Hindlimb muscle (tissue), 1 donor: Measurements from ENCODE around the gene INPP5F. TPM values are rescaled to one million over a fixed set of nuclear protein-coding genes. Genes with fewer than 3 reads are reported as not detected.
"Not testable (repeated sequence)": the region's sequence is repeated elsewhere in the genome, so short reads cannot be mapped to it uniquely, and the experiment has no call there.

Source experiments
- DNase-seq: peaks from one replicate; pipeline ENCODE4 v3.0.0-alpha.2; 2013
- polyA plus RNA-seq: library from polyadenylated mRNA; unstranded; fragments of 120-200 nt; gene quantifications from one replicate; pipeline ENCODE4 v1.2.1, GENCODE V29; 2013; ENCODE audit not compliant: insufficient read length

Gene INPP5F
- polyA plus RNA-seq, 1 donor = 15.0 TPM

- DNase-seq = no peak
Measured at GRCh38 chr10:119824299-119824698, 98.4 kb downstream of the INPP5F start.

- DNase-seq = no peak
Measured at GRCh38 chr10:119826771-119827170, 100.9 kb downstream of the INPP5F start.

- no peak for DNase-seq
Measured at GRCh38 chr10:119827430-119827829, 101.6 kb downstream of the INPP5F start.

GRCh38 chr10:119829429-119829828 is 103.6 kb downstream of the INPP5F start:
- DNase-seq = no peak

- DNase-seq = no peak
Measured at GRCh38 chr10:119830851-119831250, 105.0 kb downstream of the INPP5F start.

GRCh38 chr10:119831656-119832055 is 105.8 kb downstream of the INPP5F start:
- DNase-seq = no peak

GRCh38 chr10:119832951-119833350 is 107.1 kb downstream of the INPP5F start:
- DNase-seq = no peak

- DNase-seq = no peak
Measured at GRCh38 chr10:119834188-119834587, 108.3 kb downstream of the INPP5F start.

GRCh38 chr10:119845656-119846055 is 119.8 kb downstream of the INPP5F start:
- no peak for DNase-seq

- DNase-seq = no peak
Measured at GRCh38 chr10:119849031-119849789, 123.4 kb downstream of the INPP5F start.

- DNase-seq = no peak
Measured at GRCh38 chr10:119849944-119850343, 124.1 kb downstream of the INPP5F start.

GRCh38 chr10:119852277-119852676 is 126.4 kb downstream of the INPP5F start:
- no peak for DNase-seq

- DNase-seq = no peak
Measured at GRCh38 chr10:119852822-119853221, 127.0 kb downstream of the INPP5F start.

GRCh38 chr10:119853574-119853973 is 127.7 kb downstream of the INPP5F start:
- DNase-seq = no peak

GRCh38 chr10:119858063-119858462 is 132.2 kb downstream of the INPP5F start:
- no peak for DNase-seq

GRCh38 chr10:119859420-119860258 is 133.8 kb downstream of the INPP5F start:
- peak; percentile 15 for DNase-seq

GRCh38 chr10:119860866-119861607 is 135.2 kb downstream of the INPP5F start:
- DNase-seq = no peak

- no peak for DNase-seq
Measured at GRCh38 chr10:119862524-119862923, 136.7 kb downstream of the INPP5F start.

GRCh38 chr10:119863951-119864565 is 138.2 kb downstream of the INPP5F start:
- no peak for DNase-seq

- DNase-seq = no peak
Measured at GRCh38 chr10:119865699-119866240, 139.9 kb downstream of the INPP5F start.

- DNase-seq = no peak
Measured at GRCh38 chr10:119867317-119867716, 141.5 kb downstream of the INPP5F start.

- DNase-seq = not testable (repeated sequence)
Measured at GRCh38 chr10:119869398-119869797, 143.5 kb downstream of the INPP5F start.
